ENCODE data around the gene SSTR3.
A peak's percentile ranks its signal among the peaks of the same experiment; 100 is the strongest.

Gene SSTR3

DNA sequence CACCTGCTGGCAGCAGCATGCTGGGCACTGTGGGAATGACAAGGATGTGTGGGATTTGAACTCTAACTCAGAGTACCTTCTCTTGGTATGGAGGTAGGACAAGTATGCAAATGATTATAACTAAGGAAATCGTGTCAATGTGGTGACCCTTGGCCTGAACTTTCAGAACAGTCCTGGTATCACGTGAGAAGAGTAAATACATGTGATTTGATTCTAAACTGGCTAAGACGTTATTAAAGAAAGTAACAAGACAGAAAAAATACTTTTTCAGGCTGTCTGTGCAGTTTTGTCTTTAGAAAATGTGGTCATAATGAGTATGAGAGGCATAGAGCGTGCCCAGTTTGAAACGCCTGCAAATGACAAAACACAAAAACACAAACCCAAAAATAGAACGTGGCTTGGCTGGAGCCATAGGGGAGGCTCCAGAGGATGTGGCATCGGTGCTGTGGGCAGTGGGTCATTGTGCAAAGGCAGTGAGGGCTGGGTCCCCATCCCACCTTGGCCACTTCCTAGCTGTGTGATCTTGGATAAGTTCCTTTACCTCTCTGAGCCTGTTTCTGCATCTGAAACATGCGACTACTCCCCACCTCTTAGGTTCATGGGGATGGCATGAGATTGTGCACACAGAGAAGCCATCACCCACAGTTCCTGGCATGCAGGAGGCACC is 44.2 kb downstream of the SSTR3 start:
- DNase-seq (ENCODE audit: low read depth in 1 of 2, low spot score in 1 of 2): no peak

DNA sequence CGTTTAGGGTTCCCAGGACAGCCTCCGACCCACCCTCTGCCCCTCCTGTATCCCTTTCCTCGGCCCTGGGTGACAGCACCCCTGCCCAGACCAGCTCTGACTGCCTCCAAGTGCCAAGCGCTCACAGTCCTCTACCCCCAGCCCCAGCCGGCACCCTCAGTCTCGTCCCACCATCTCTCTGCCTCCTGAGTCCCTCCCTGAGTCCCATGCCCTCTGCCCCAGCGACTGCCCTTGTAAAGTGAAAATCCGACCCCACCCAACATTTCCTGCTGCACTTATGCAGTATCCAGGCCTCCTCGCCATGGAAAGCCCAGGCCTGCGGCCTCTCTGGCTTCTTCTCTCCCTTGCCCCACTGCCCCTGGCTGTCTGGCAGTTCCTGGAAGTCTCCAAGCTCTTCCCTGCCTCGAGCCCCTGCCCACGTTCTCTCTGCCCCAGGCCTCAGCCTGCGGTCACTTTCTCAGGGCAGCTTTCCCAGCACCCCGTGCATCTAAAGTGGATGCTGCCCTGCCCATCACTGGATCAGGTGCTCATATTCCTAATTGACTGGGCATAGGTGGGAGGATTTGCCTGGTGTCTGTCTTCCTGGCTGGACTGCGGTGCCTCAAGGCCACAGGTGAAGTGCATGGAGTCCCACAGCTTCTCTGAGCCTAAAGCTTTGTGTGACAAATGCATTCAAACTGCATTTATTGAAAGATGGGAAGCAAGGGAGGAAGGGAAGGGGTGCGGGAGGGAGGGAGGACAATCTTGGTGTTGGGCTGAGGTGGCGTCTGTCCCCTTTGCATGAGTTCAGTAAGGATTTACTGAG is 44.9 kb downstream of the SSTR3 start:
- DNase-seq (ENCODE audit: low read depth in 1 of 2, low spot score in 1 of 2): no peak

DNA sequence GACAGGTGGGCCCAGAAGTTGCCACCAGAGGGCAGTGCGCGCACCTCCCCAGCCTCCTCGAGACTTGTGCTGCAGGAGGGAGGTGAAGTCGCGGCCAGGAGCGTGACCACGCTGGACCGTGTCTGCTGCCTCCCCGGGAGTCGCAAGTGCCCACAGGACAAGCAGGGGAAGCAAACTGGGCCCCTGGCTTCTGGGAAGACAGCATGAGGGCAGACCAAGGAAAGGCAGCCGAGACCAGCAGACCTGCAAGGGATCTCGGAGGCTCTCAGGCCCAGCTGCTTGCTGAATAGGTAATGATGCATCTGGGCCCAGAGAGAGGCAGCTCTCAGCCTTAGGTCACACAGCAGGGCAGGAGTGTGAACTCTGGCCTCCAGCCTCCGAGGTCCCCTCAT is 45.6 kb downstream of the SSTR3 start:
- DNase-seq (ENCODE audit: low read depth in 1 of 2, low spot score in 1 of 2): peak; percentile 72 to 81

DNA sequence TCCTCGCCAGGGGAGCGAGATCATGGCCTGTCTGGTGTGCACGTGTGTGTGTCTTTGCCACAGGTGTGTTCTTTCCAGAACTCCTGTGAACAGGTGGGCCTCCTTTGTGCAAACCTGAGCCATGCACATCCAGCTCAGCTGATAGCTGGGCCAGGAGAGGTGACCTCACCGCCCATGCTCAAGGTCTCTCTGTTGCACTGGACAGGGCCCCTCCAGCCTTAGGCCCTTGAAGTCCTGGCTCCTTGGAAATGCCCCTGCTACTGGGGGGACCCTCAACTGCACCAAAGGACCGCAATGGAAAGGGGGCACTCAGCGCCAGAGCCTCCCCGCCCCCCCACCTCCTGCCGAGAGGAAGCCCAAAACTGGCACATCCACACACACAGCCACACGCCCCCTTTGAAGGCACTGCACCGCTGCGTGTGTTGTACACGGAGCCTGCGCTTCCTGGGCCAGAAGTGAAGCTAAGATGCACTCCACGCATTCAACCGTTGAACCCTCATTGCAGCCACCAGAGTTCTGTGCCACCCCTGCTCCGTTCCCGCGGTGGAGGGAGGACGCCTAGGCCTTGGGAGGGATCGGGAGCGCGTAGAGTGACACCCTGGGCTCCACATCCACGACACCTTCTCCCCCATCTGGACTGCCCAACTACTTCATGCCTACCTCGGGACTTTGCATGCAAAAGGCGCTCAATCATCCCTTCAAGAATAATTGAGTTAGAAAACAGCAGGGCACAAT is 46.2 kb downstream of the SSTR3 start:
- no peak for DNase-seq (ENCODE audit: low read depth in 1 of 2, low spot score in 1 of 2)

DNA sequence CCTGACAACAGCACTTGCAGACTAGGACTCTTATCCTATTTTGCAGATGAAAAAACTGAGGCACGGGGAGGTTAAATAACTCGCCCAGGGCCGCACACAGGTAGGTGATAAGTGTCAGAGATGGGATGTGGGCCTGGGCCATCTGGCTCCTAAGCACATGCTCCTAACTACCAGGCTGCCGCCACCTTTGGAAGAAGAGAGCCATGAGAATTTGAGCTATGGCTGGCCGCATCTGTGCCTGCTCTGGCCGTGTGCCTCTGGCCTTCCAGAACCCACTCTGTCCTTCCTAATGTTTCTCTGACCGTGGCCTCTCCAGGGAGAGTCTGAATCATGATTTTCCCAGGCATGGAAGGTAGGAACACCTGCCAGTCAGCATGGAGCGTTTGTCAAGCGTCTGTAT is 47.2 kb downstream of the SSTR3 start:
- DNase-seq (ENCODE audit: low read depth in 1 of 2, low spot score in 1 of 2): no peak

DNA sequence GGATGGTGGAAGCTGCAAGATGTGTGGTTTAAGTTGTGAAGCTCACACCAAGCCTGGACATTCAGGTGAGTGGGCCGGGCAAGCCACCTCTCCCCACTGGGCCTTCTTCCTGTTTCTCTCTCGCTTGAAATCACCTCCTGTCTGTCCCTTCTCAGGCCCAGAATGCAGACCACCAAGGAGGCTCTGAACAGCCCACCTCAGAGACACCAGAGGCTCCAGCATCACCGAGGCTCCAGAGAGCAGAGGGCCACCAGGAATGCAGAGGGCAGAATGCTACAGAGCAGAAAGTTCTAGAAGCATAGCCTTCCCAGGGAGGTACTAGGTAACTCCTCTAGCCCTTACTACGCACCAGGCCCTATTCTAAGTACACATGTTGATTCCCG is 47.8 kb downstream of the SSTR3 start:
- DNase-seq (ENCODE audit: low read depth in 1 of 2, low spot score in 1 of 2): no peak

DNA sequence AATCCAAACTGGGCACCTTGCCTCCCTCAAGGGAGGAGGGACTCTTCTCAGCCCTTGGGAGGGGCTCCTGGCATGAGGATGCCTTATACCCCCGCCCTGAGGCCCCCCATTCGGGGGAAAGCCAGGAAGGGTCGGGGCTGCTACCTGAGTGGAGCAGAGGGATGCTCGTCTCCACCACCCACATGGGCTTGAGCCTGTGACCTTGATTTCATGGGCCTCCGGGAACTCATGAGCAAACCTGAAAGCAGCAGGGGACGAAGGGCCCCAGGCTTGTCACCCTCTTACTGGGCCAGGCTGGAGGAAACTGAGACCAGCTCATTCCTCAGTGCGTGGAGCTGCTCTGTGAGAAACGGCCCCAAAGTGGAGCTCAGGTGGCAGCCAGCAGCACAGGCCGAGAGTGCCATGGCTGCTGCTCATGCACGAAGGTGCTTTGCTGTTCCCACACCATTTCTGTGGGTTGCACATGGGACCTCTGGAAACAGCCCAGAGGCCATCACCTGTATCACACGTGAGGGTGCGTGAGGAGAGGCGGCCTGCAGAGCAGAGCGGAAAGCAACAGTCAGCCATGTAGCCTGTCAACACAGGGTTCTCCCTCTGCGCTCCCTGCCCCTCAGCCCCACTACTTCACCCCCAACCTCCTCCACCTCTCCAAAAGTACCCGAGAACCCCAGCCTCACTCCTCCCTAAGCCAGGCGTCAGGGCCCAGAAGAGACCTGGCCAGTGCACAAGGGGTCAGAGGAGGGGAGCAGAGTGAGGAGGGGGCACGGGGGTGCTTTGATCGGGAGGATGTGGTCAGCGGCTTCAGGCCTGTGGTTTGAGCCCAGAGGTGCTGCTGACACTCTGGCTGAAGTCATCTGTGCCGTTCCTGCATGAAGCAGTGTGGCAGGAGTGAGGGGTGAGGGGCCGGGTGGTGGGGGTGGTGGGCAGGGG is 48.4 kb downstream of the SSTR3 start:
- peak in 1 of 2 donors; percentile 14 for DNase-seq (ENCODE audit: low read depth in 1 of 2, low spot score in 1 of 2)

DNA sequence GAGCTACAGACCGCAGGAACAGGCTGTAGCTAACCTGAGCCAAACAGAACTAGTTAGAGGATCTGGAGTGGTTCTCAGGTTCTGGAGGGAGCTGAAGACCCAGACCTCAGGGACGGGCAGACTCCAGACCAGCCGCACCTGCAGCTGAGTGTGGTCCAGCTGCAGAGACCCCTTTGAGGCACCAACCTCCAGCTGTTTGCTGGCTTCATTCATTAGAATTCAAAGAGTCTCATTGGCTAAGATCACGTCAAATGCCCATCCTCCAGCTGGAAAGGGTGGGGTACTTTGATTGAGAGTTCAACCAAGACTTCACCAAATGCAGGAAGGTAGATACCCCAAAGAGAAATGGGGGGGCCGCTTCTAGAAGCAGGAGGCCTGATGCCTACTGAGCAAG is 49.2 kb downstream of the SSTR3 start:
- DNase-seq (ENCODE audit: low read depth in 1 of 2, low spot score in 1 of 2): no peak

DNA sequence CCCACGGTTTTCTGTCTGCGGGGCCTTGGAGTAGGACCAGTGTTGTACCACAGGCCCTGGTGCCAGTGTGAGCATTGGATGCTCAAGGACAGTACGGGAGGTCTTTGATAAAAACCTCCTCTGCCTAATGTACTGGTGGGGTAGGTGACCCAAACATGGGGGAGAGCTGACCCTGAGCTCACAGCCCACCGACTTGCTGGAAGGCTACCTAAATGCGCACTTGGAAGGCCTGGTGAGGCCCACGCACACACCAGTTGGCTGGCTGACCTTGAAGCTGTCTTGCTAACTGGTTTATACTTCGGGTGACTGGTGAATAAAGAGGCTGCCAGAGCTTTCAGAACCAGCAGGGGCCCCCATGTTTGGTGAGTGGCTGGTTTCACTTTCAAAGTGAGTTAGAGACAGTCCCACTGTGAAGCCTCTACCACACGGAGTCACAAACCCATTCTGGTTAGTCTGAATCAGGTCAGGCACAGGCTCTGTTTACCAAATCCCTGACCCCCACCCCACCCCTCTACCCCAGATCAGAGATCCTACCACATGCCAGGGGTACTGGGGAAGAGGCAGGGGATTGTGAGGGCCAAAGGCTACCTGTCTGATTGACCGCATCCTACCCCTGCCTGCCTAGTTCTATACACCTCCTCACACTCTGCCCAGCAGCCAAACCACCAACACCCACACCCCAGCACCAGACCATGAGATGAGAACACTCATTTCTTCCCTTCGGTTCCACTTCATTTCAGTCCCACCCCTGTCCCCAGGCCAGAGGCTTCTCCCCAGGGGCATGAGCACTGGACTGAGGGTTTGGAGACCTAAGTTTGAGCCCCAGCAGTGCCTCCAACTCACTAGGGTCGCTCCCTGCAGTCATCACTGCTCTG is 49.8 kb downstream of the SSTR3 start:
- peak; percentile 39 to 42 for DNase-seq (ENCODE audit: low read depth in 1 of 2, low spot score in 1 of 2)

DNA sequence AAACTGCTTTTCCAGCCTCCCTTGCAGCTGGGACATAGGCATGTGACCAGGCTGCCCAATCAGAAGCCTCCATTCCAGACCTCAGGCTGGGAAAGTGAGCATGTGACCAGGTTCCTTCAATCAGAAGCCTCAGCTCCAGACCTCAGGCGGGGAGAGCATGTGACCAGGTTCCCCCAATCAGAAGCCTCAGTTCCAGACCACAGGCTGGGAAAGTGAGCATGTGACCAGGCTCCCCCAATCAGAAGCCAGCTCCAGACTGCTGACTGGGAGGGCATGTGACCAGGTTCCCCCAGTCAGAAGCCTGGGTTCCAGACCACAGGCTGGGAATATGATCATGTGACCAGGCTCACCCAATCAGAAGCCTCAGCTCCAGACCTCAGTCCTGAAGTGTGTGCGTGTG is 50.8 kb downstream of the SSTR3 start:
- no peak for DNase-seq (ENCODE audit: low read depth in 1 of 2, low spot score in 1 of 2)

DNA sequence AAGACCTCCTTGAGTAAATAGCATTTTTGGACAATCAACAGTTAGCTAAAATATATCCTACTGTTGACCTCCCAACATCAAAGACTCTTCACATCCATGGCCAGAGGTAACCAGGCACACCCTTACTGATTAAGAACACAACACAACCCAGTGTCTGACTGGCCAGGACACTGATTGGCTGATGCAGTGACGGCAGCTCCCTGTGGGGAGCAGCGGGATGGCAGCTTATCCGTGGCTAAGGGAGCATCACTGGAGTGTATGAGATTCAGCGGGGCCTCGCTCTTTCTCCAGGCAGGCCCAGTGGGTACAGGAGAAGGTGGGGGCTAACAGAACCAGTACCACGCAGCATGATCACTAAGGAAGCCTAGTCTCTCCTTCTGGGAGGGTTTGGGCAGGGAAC is 52.2 kb downstream of the SSTR3 start:
- DNase-seq (ENCODE audit: low read depth in 1 of 2, low spot score in 1 of 2): no peak

DNA sequence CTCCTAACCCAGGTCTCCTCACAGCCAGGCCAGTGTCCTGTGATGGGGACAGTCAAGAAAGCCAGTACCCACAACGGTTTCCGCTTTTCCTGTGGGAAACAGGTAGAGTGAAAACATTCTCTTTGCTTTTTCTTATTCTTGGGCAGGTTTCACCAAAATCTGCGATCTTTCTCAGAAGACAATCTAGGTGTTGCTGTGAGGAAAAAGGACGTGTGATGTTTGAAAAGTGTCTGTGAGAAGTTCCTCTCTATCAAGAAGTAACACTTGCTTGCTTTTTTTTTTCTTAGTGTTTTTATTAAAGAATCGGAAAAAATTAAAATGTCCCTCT is 53.4 kb downstream of the SSTR3 start:
- no peak for DNase-seq (ENCODE audit: low read depth in 1 of 2, low spot score in 1 of 2)

DNA sequence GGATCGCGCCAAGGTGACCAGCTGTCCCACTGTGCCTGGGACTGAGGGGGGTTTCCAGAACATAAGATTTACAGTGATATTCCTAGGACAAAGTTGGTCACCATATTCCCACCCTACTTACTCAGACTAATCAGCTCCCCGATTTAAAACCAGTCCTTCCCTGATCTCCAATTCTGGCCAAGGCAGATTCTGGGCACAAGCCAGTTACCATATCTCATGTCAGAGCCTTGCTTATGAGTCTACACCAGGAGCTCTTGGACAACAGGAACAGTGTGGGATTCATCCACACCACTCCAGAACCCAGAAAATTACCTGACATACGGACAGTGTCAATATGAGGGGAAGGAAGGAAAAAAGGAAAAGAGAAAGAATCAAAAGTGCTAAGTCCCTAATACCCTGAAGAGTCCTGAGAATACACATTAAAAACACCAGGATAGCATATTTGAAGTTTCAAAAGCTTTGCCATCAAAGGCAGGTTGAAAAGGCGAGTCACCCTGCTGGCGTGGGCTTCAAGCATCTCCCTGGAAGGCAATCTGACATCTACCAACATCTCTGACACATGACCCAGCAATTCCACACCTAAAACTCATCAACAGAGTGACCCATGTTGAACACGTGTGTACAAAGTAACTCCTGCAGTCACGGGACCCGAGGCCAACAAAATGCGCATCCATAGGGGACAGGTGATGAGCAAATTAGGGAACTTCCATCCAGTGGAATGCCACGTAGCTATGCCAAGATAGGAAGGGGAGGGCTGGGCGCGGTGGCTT is 54.6 kb downstream of the SSTR3 start:
- no peak for DNase-seq (ENCODE audit: low read depth in 1 of 2, low spot score in 1 of 2)

DNA sequence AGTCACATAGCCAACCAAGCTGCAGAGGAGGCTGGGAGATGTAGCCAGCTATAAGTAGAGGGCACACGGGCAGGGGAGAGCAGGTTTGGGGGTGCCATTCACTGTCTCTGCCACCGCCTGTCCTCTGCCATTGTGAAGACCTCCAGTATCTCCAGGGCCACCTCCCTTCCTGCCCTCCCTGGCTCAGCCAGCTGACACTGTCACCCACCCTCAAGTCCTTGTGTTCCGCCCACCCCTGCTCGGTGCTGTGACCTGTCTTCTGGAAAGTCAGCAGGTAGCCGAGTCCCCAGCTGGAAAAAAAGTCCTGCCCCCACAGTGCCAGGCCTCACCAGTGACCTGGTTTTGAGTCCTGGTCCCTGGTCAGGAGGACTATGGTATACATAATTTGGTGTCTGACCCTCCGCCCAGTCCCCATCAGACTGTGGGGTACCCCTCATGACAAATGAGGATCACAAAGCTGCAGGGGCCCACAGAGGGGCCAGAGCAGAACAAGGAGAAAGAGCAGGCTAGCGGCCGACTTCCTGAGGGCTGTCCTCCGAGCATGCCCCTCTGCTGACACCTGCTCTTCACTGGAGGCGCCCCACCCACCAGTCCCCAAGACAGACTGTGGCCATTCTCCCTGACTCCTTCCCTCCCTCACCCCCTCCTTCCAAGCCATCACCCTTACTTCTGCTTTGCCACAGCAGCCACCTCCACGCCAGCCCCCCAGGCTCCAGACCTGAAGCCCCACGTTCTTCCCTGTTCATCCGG is 55.4 kb downstream of the SSTR3 start:
- DNase-seq (ENCODE audit: low read depth in 1 of 2, low spot score in 1 of 2): no peak

DNA sequence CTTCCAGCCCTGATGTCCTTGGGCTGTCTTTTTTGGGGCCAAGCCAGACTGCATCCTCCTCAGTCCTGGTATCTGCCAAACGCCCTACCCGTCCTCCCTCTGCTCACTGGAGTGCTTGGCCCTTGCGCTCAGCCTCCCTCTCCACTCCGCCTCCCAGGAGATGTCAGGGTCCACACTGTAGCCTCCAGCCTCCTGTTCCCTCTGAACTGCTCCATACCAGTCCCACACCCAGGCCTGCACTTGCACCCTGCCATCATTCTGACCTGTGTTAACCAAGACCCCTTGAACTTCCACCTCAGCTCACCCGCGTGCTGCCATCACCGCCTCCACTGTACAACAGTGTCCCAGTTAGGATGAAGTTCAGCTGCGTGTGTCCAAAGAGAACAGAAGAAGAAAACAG is 56.3 kb downstream of the SSTR3 start:
- DNase-seq (ENCODE audit: low read depth in 1 of 2, low spot score in 1 of 2): no peak

DNA sequence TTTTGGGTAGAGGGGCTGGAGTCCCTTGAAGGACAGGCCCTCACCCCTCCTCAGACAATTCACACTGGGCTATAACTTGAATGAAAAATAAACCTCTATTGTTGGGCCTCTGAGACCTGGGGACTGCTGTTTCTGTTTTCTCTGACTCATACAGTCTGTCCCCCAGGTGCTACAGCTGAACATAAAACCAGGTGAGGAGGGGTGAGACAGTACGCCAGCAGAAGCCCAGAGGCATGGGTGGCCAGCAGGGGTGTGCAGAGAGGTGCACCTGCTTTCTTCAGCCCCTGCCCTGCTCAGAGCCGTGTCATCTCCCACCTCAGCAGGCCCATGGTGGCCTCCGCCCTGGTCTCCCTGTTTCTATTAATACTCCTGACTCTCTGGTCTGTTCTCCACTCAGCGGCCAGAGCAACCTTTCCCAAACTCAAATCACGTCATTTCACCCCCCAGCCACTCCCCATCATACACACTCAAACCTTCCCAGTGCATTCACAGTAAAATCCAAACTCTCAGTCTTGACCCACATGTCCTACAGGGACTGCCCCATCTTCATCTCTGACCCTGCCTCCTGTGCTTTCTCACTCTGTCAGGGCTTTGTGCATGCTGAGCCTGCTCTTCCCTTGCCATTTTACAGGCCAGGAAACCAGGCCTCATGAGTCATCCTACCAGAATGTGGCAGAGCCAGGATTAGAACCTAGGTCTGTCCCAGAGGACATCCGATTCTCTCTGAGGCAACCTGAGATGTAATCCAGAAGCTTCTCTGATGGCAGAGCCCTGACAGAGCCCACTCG is 57.2 kb downstream of the SSTR3 start:
- no peak for DNase-seq (ENCODE audit: low read depth in 1 of 2, low spot score in 1 of 2)
